Breast epithelium (tissue), 4 donors: Measurements from ENCODE around the gene GRK7. TPM values are rescaled to one million over a fixed set of nuclear protein-coding genes. Genes with fewer than 3 reads are reported as not detected.
"Not testable (repeated sequence)": the region's sequence is repeated elsewhere in the genome, so short reads cannot be mapped to it uniquely, and the experiment has no call there.

Experiments used
- DNase-seq, 2 donors: peaks; one replicate each; pipeline ENCODE4 v3.0.0-alpha.2; 2019; ENCODE audit warnings: low spot score in 2 of 2
- H3K27ac ChIP-seq, 2 donors: fragments of 200-600 bp; sonication (generic) in 1 of 2; one replicate each; pipeline ENCODE4 v1.5.1; 2016 to 2019; ENCODE audit warnings: mild to moderate bottlenecking in 1 of 2
- H3K27me3 ChIP-seq, 2 donors: fragments of 200-600 bp; sonication (generic) in 1 of 2; one replicate each; pipeline versions ENCODE4 v1.5.1 to v1.6.0; 2017 to 2019; ENCODE audit warnings: control low read depth in 1 of 2, mild to moderate bottlenecking in 1 of 2
- H3K36me3 ChIP-seq: fragments of 200-600 bp; one replicate; pipeline ENCODE4 v1.5.1; 2019
- H3K4me1 ChIP-seq, 2 donors: fragments of 200-600 bp; sonication (generic); one replicate each; pipeline ENCODE4 v1.5.1; 2016 to 2019; ENCODE audit warnings: control low read depth in 1 of 2
- H3K4me3 ChIP-seq, 3 donors: fragments of 200-600 bp; sonication (generic); 1 replicate in 2 of 3; 2 replicates in 1 of 3; pipeline ENCODE4 v1.5.1; 2016 to 2019; ENCODE audit warnings: mild to moderate bottlenecking in 3 of 3, moderate library complexity in 2 of 3
- H3K9me3 ChIP-seq, 2 donors: fragments of 200-600 bp; sonication (generic) in 1 of 2; one replicate each; pipeline ENCODE4 v1.5.1; 2016 to 2019; ENCODE audit warnings: control low read depth in 1 of 2
- POLR2A ChIP-seq: fragments of 450-650 bp; IDR thresholded peaks from one replicate; pipeline ENCODE4 v1.6.1; 2016; ENCODE audit warnings: antibody characterized with exemption, mild to moderate bottlenecking, moderate library complexity
- POLR2AphosphoS5 ChIP-seq, 3 donors: sonication (generic); formaldehyde crosslinking; IDR thresholded peaks; one replicate each; pipeline ENCODE4 v1.6.1; 2017; ENCODE audit warnings: antibody characterized with exemption in 3 of 3
- intact Hi-C: fragments of 100-400 bp; cut with DNase I; formaldehyde crosslinking; loops from one replicate; pipeline ENCODE4 v1.15.1; 2023; ENCODE audit warnings: low total_unique reads
- total RNA-seq, 3 donors: library from RNA; depleted of rRNA; stranded (reverse); fragments of >200 nt; gene quantifications; one replicate each; pipeline ENCODE4 v1.1.0, GENCODE V29; 2016
- TF ChIP-seq, protein P1 (sequence below), 3 donors: fragments of 450-650 bp; IDR thresholded peaks; one replicate each; pipeline ENCODE4 v1.5.1; 2016 to 2017; ENCODE audit warnings: antibody characterized with exemption in 3 of 3, mild to moderate bottlenecking in 3 of 3, moderate library complexity in 3 of 3

The GRK7 gene
- total RNA-seq, 3 donors from 2014 or later, result 0.15 to 0.33 TPM; not detected in 1

DNA sequence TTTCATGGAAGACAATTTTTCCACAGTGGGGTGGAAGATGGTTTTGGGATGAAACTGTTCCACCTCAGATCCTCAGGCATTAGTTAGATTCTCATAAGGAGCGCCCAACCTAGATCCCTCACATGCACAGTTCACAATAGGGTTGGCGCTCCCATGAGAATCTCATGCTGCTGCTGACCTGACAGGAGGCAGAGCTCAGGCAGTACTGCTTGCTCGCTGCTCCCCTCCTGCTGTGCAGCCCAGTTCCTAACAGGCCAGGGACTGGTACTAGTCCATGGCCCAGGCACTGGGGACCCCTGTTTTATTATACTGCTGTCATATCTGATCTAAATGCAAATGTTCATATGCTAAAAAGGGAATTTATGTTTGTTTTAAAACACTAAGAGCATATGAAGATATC is 9.8 kb upstream of the GRK7 start:
- intact Hi-C loops, result no loop called here
- no peaks in the 10 kb centered on the region for H3K9me3 ChIP-seq
- H3K36me3 ChIP-seq, result no peaks in the 10 kb centered on the region
- TF ChIP-seq POLR2A (no peak), POLR2AphosphoS5 (IDR thresholded peaks at IDR 0.05) (no peak)
- TF ChIP-seq, protein P1, sequence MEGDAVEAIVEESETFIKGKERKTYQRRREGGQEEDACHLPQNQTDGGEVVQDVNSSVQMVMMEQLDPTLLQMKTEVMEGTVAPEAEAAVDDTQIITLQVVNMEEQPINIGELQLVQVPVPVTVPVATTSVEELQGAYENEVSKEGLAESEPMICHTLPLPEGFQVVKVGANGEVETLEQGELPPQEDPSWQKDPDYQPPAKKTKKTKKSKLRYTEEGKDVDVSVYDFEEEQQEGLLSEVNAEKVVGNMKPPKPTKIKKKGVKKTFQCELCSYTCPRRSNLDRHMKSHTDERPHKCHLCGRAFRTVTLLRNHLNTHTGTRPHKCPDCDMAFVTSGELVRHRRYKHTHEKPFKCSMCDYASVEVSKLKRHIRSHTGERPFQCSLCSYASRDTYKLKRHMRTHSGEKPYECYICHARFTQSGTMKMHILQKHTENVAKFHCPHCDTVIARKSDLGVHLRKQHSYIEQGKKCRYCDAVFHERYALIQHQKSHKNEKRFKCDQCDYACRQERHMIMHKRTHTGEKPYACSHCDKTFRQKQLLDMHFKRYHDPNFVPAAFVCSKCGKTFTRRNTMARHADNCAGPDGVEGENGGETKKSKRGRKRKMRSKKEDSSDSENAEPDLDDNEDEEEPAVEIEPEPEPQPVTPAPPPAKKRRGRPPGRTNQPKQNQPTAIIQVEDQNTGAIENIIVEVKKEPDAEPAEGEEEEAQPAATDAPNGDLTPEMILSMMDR (IDR thresholded peaks at IDR 0.05), result no peak
- no peaks in the 10 kb centered on the region for H3K27me3 ChIP-seq
- H3K4me3 ChIP-seq, result no peak overlapping the region
- no peak overlapping the region for H3K27ac ChIP-seq
- H3K4me1 ChIP-seq, result no peaks in the 10 kb centered on the region
- no peak for DNase-seq

DNA sequence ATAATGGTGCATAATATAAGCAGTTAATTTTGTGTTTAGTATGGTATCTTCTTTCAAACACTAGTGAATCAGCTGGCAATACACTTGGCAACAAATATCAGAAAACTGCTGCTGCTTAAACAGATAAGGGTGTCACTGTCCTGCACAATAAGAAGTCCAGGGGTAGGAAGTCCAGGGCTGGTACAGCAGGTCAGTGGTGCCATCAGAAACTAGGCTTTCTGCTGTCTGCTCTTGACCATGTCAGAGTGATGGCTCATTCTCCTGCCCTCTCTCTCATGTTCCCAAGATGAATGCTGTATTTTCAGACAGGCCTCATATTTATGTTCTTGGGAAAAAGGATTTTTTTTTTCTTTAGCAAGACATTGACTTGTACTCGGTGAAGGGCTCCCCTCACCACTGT is 9.2 kb upstream of the GRK7 start:
- Histone ChIP-seq H3K36me3 (no peaks in the 10 kb centered on the region), H3K27me3 (no peaks in the 10 kb centered on the region), H3K9me3 (no peaks in the 10 kb centered on the region), H3K27ac (no peak overlapping the region), H3K4me3 (no peak overlapping the region), H3K4me1 (no peaks in the 10 kb centered on the region)
- intact Hi-C loops, result no loop called here
- DNase-seq, result no peak
- TF ChIP-seq, protein P1 (IDR thresholded peaks at IDR 0.05), result no peak
- TF ChIP-seq POLR2A, result no peak
- no peak for TF ChIP-seq POLR2AphosphoS5 (IDR thresholded peaks at IDR 0.05)

DNA sequence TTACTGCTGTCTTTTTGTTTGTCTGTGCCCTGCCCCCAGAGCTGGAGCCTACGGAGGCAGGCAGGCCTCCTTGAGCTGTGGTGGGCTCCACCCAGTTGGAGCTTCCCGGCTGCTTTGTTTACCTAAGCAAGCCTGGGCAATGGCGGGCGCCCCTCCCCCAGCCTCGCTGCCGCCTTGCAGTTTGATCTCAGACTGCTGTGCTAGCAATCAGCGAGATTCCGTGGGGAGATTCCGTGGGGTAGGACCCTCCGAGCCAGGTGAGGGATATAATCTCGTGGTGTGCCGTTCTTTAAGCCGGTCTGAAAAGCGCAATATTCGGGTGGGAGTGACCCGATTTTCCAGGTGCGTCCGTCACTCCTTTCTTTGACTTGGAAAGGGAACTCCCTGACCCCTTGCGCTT is 656 bp upstream of the GRK7 start:
- DNase-seq, H3K36me3 ChIP-seq, intact Hi-C loops: not testable (repeated sequence)

DNA sequence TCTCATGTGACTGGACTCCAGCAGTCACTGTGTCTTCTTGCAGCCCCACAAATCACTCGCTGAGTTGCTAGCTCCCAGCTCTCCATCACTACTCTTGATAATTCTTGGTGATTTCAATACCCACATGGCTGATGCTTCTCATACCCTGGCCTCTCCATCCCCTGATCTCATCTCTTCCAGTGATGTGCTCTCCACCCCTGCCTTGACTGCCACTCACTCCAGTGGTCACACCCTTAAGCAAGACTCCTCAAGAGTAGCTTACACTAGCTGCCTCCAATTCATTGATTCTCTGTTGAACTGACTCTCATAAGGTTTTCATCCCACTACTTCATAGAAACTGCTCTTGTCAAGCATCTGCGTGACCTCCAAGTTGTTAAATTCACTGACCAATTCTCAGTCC is 837 bp downstream of the GRK7 start:
- intact Hi-C loops, result no loop called here
- Histone ChIP-seq H3K9me3 (no peaks in the 10 kb centered on the region), H3K27me3 (no peaks in the 10 kb centered on the region), H3K4me3 (no peak overlapping the region), H3K4me1 (no peaks in the 10 kb centered on the region), H3K36me3 (no peaks in the 10 kb centered on the region), H3K27ac (no peak overlapping the region)
- no peak for DNase-seq
- TF ChIP-seq POLR2AphosphoS5 (IDR thresholded peaks at IDR 0.05) (no peak), POLR2A (no peak)
- TF ChIP-seq, protein P1 (IDR thresholded peaks at IDR 0.05), result no peak

More for the DNA sequence above, 656 bp upstream of the GRK7 start:
- not testable (repeated sequence) for H3K27ac ChIP-seq, H3K27me3 ChIP-seq, H3K4me1 ChIP-seq, H3K9me3 ChIP-seq, H3K4me3 ChIP-seq

DNA sequence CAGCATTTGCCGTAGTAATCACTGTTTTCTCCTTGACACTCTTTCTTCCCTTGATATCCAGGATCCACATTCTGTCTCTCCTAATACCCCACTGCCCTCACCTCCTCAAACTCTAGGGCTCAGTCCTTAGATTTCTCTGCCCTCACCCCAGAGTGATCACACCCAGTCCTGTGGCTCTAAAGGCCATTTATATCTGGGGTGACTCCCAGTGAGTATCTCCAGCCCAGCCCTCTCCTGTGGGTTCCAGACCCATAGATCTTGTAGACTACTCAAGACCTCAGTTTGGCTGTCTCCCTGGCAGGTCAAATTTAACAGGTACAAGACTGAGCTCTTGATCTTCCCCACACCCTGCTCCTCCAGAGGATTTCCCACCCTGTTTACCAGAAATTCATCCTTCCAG is 1.3 kb downstream of the GRK7 start:
- Histone ChIP-seq H3K27me3 (no peaks in the 10 kb centered on the region), H3K9me3 (no peaks in the 10 kb centered on the region), H3K27ac (no peak overlapping the region), H3K36me3 (no peaks in the 10 kb centered on the region), H3K4me1 (no peaks in the 10 kb centered on the region), H3K4me3 (no peak overlapping the region)
- intact Hi-C loops, result no loop called here
- TF ChIP-seq, protein P1 (IDR thresholded peaks at IDR 0.05), result no peak
- TF ChIP-seq POLR2A, result no peak
- no peak for TF ChIP-seq POLR2AphosphoS5 (IDR thresholded peaks at IDR 0.05)
- no peak for DNase-seq

DNA sequence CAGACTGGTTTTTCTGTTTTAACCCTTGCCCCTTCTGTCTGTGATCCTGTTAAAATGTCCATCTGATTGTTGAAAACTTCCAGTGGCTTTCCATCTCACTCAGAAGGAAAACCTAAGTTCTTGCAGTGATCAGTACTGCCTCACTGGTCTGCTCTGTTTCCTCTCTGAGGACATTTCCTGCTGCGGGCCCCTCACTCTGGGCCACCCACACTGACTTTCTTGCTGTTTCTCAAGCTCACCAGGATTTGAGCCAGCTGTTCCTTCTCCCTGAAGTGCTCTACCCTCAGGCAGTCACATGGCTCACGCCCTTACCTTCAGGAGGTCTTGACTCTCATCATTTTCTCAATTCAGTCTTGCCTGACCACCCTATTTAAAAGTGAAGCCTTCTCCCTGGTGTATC is 1.8 kb downstream of the GRK7 start:
- DNase-seq, result no peak
- Histone ChIP-seq H3K27ac (no peak overlapping the region), H3K27me3 (no peaks in the 10 kb centered on the region), H3K4me3 (no peak overlapping the region), H3K36me3 (no peaks in the 10 kb centered on the region), H3K4me1 (no peaks in the 10 kb centered on the region), H3K9me3 (no peaks in the 10 kb centered on the region)
- intact Hi-C loops, result no loop called here
- TF ChIP-seq, protein P1 (IDR thresholded peaks at IDR 0.05), result no peak
- no peak for TF ChIP-seq POLR2A
